ENCODE data around the gene SEC24A.
"Not testable (repeated sequence)": the region's sequence is repeated elsewhere in the genome, so short reads cannot be mapped to it uniquely, and the experiment has no call there.

The SEC24A gene

GRCh38 chr5:134651531-134651930, 2.9 kb downstream of the SEC24A start:
- DNase-seq, result no peak

- no peak for DNase-seq
Measured at GRCh38 chr5:134656690-134657089, 8.1 kb downstream of the SEC24A start.

- DNase-seq, result no peak
Measured at GRCh38 chr5:134659456-134659855, 10.9 kb downstream of the SEC24A start.

DNA sequence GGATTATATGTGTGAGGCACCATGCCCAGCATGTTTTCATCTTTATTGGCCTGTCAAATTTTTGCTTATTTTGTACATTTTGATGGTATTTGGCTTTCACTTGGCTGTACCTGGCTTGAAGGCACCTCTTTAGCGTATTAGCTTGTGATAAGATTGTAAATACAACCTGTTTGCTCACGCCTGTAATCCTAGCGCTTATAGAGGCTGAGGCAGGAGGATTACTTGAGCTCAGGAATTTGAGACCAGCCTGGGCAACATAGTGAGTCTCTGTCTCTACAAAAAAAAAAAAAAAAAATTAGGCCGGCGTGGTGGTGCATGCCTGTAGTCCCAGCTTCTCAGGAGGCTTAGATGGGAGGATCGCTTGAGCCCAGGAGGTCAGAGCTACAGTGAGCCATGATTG, 11.3 kb downstream of the SEC24A start:
- DNase-seq, result no peak

GRCh38 chr5:134662971-134663370, 14.4 kb downstream of the SEC24A start:
- no peak for DNase-seq

DNA sequence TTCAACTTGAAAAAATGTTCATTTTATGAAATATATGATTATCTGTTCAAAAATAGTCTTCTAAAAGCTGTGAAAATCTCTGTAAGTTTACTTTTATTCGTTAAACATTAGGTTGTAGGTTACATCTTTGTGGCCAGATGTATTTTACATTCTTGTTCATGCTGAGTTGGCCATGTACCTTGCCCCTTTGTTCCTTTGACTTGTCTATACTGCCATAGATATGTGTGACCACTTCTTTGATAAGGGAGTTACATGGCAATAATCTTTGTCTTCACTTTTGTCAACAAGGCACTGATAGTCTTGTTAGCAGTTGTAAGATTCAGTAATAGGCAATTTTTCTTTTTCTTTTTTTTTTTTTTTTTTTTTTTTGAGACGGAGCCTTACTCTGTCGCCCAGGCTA, 15.9 kb downstream of the SEC24A start:
- DNase-seq, result no peak

GRCh38 chr5:134673546-134673945, 25.0 kb downstream of the SEC24A start:
- not testable (repeated sequence) for DNase-seq

DNA sequence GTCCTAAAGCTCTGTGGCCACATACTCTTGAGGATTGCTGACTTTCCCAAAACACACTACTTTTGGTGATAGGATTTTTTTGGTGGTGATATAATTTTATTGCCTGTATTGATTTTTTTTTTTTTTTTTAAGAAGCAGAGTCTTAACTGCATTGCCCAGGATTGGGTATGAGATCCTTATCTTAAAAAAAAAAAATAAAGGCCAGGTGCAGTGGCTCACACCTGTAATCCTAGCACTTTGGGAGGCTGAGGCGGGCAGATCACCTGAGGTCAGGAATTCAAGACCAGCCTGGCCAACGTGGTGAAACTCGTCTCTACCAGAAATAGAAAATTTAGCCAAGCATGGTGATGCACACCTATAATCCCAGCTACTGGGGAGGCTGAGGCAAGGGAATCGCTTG, 28.8 kb downstream of the SEC24A start:
- DNase-seq, result not testable (repeated sequence)

GRCh38 chr5:134690144-134690543, 41.6 kb downstream of the SEC24A start:
- not testable (repeated sequence) for DNase-seq

DNA sequence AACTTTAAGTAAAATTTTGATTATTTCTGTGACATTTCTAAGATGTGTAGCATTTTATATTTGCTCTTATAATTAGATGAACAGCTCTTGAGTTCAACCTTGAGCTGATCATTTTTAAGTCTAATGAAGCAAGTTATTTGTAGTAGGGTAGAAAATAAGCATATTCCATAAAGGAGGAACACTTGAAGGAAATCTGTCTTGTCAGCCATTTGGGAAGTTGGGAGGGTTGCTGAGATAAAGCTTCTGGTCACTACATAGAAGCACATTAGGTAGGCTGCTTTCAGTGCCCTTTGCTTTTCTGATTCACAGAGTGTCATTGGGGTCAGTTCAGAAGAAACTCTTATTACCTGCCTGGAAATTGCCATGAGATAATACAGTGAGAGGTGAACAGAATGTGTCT, 44.1 kb downstream of the SEC24A start:
- DNase-seq, result no peak

DNA sequence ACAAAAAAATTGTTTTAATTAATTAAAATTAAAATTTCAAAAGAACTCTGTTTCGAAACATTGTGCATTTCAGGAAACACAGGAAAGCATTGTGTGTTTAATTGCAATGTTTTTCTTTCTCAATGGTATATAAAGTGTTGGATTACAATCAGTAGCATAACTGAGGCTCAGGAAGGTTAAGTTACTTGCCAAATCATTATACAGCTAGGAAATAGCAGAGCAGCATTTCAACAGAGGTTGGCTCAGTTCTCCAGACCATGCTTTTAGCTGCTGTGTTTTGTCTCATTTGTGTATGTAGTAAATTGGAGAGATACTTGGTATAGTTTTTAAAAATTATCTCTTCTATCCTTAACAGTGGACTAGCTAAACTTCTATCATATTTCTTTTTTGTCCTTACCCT, 59.7 kb downstream of the SEC24A start:
- no peak for DNase-seq

- no peak for DNase-seq
Measured at GRCh38 chr5:134714120-134714519, 65.5 kb downstream of the SEC24A start.

DNA sequence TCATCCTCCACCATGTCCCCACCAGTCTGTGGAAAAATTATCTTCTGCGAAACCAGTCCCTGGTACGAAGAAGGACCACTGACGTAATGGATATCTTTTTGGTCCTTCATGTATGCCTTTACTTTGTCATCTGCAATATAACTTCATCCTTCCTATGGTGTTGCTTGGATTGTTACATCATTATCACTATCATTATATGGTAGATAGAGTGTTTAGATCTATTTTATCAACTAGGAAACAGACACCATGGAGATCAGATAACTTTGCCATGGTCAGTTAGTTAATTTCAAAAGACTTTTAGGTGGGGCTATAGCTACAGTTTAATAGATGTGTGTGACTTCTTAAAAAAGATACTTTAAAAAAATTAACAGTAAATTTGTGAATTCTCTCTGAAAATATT, 66.0 kb downstream of the SEC24A start:
- no peak for DNase-seq

- not testable (repeated sequence) for DNase-seq
Measured at GRCh38 chr5:134715466-134715865, 66.9 kb downstream of the SEC24A start.

GRCh38 chr5:134724872-134725271, 76.3 kb downstream of the SEC24A start:
- no peak for DNase-seq

DNA sequence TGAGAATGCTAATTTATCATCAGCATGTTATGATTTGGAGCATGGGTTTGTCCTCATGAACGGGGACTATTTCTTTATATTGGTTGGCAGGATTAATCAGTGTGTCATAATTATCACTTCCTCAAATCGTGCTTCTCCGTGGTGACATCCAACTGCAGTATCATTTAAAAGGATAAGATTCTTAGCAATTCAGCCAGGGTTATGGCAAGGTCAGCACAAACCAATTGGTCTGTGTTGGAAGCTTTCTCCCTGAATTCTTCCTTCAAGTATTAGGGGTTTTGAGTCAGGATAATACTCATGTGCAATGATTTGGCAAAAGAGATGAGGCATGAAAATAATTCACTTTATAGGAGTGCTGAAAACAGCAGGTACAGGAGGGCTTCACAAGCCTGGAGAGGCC, 84.2 kb downstream of the SEC24A start:
- no peak for DNase-seq

DNA sequence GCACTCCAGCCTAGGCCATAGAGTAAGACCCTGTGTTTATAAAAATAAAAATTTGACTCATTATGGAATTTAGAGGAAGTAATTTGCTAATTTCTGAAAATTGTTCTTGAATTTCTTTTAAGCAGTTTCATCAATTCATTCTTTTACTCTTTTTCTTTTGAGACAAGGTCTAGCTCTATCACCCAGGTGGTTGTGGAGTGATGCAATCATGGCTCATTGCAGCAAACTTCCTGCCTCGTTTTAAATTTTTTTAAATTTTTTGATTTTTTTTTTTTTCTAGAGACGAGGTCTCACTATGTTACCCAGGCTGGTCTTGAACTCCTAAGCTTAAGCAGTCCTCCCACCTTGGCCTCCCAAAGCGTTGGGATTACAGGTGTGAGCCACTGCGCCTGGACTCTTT, 86.7 kb downstream of the SEC24A start:
- no peak for DNase-seq

GRCh38 chr5:134736173-134736812, 87.7 kb downstream of the SEC24A start:
- DNase-seq, result no peak

GRCh38 chr5:134738133-134738962, 89.8 kb downstream of the SEC24A start, which contains the start of gene CAMLG:
TSS of gene CAMLG (plus strand) at chr5:134738548. CDS start at chr5:134738621, 73 bp downstream.
- peak; percentile 84 for DNase-seq

DNA sequence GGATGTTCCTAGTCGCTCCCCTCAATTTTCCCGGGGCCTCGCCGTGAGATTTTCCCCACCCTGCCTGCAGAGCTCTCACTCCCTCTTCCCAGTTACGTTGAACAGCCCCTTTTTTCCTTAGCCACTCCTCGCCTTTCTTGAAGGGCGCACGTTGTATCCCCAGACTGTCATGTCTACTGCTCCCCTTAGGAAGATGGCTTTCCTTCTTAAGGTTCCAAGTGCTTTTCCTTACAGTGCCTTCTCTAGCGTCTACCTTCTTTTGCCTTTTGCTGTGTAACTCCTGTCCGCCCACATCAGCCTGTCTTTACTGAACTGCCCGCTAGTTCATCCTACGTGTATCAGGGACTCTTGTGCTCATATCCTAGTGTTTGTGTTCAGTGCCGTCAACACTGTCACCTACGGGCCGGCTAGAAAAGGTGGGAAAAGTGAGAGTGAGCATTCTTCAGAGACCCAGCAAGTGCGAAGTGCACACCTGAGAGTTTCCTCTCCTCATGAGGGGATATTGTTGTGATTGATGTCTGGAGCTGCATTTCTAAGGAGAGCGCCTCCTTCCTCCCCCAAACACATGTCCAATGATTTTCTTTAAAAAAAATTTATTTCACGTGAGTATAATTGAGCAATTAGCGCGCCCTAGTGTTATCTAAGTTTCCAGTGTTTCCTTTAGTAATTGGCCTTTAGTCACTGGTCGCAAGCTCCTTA, 90.5 kb downstream of the SEC24A start:
- no peak for DNase-seq

DNA sequence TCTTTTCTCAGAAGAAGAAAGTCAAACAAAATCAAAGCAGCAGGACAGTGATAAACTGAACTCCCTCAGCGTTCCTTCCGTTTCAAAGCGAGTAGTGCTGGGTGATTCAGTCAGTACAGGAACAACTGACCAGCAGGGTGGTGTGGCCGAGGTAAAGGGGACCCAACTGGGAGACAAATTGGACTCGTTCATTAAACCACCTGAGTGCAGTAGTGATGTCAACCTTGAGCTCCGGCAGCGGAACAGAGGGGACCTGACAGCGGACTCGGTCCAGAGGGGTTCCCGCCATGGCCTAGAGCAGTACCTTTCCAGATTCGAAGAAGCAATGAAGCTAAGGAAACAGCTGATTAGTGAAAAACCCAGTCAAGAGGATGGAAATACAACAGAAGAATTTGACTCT, 92.5 kb downstream of the SEC24A start:
- DNase-seq, result no peak

- DNase-seq, result no peak
Measured at GRCh38 chr5:134742134-134742533, 93.5 kb downstream of the SEC24A start.

DNA sequence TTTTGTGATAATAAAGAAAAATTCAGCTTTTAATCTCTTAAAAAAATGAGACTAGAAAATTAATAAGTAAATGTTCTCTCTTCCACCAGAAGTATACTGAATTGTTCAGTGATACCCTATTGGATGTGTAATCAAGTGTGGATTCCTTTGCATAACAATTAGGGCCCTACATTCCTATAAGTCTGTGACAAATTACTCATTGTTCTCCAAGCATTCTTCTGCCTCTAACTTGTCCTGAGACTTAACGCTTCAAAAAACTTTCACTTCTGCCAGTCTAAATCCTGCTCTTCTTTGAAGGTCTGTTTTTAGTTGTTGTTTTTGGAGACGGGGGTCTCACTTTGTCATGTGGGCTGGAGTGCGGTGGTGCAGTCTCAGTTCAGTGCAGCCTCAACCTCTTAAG, 100.8 kb downstream of the SEC24A start:
- no peak for DNase-seq

DNA sequence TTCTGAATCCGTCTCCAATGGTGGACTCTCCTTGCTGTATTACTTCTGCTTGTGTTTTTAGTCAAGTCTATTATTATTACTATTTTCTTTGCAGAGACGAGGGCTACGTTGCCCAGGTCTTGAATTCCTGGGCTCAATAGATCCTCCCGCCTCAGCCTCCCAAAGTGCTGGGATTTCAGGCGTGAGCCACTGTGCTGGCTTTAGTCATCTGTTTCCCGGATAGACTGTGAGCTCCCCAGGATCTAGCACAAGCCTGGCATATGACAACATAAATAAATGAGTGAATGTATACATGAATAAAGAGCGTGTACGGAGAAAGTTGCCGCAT, 109.6 kb downstream of the SEC24A start:
- no peak for DNase-seq

Data from NCI-H446 treated with DMSO at 0.1 percent for 48 hours (cell line).